ENCODE results near the gene MAPK4. TPM values are rescaled to one million over a fixed set of nuclear protein-coding genes. Genes with fewer than 3 reads are reported as not detected.

The MAPK4 gene
- total and polyA plus RNA-seq, 2 of the 4 experiments (the other 2 are of a cell fraction) = not detected

- no peak overlapping the region for H3K4me3 ChIP-seq (ENCODE audit: insufficient read depth, low read depth, low read length)
- DNase-seq (no peak), ATAC-seq (ENCODE audit: low read depth) (no peak)
- H3K9me3 ChIP-seq (ENCODE audit: control insufficient read depth, insufficient read depth, low read length) = no peaks in the 10 kb centered on the region
- no peak overlapping the region for H2AK5ac ChIP-seq (ENCODE audit: low read depth, low read length)
- POLR2A ChIA-PET (ENCODE audit: unreplicated experiment) = no interaction called here
- H3K18ac ChIP-seq (ENCODE audit: low read depth, low read length) = no peak overlapping the region
- H3K56ac ChIP-seq (ENCODE audit: extremely low read depth, insufficient read depth, low read length) = no peak overlapping the region
- no peak overlapping the region for H3K27ac ChIP-seq (ENCODE audit: insufficient read depth, low read length)
- no peak overlapping the region for H3K23ac ChIP-seq (ENCODE audit: low read depth, low read length)
- no CpG with 5 or more reads among the region's 10 CpGs for WGBS, 2 experiments (ENCODE audit: extremely low coverage in 2 of 2, insufficient read length in 1 of 2)
- no peaks in the 10 kb centered on the region for H3K9me1 ChIP-seq (ENCODE audit: insufficient read depth, low read length)
- H4K8ac ChIP-seq (ENCODE audit: low read depth in 2 of 2, low read length in 2 of 2) = no peak overlapping the region
- no peak overlapping the region for H4K91ac ChIP-seq (ENCODE audit: insufficient read depth, low read depth, low read length)
- no peak overlapping the region for H3K9ac ChIP-seq (ENCODE audit: low read depth, low read length)
- H3K79me1 ChIP-seq (ENCODE audit: low read depth in 1 of 2, low read length in 2 of 2) = no peaks in the 10 kb centered on the region
- no TSS peak for BruUV-seq (replicated peaks)
- H3K4me1 ChIP-seq (ENCODE audit: control insufficient read depth, insufficient read depth, low read length) = no peaks in the 10 kb centered on the region
- no peak overlapping the region for H3K14ac ChIP-seq (replicated peaks; ENCODE audit: low read depth, low read length)
- intact Hi-C loops (cut with micrococcal nuclease) (no loop called here), dilution Hi-C loops (cut with HindIII; ENCODE audit: low sequenced_read_pairs, unreplicated experiment) (no loop called here), in situ Hi-C loops (cut with MboI; ENCODE audit: low sequenced_read_pairs) (no loop called here)
- CTCF ChIA-PET = no interaction called here
- no peak overlapping the region for H3K4ac ChIP-seq (ENCODE audit: low read depth, low read length)
- no peak overlapping the region for H2AFZ ChIP-seq (replicated peaks; ENCODE audit: low read length, poor library complexity)
- H2BK120ac ChIP-seq (ENCODE audit: low read depth, low read length) = no peak overlapping the region
- H2BK15ac ChIP-seq (ENCODE audit: low read depth, low read length) = no peak overlapping the region
- no peaks in the 10 kb centered on the region for H3K36me3 ChIP-seq (ENCODE audit: control insufficient read depth, insufficient read depth, low read length)
- no peak overlapping the region for H3K4me2 ChIP-seq (ENCODE audit: low read depth, low read length)
- H2BK5ac ChIP-seq (ENCODE audit: low read depth, low read length, poor library complexity, severe bottlenecking) = no peak overlapping the region
- peaks cover 34% of the 10 kb centered on the region for H3K27me3 ChIP-seq (ENCODE audit: control insufficient read depth, insufficient read depth, low read length)
- no peak for TF ChIP-seq POLR2A (IDR thresholded peaks at IDR 0.05; ENCODE audit: low read depth, low read length)
- no peak for TF ChIP-seq NFE2L2 (IDR thresholded peaks at IDR 0.05; ENCODE audit: low read depth, low read length)
- no peak for TF ChIP-seq MAZ (IDR thresholded peaks at IDR 0.05; ENCODE audit: borderline replicate concordance, low read depth, low read length)
- TF ChIP-seq FOS (IDR thresholded peaks at IDR 0.05; ENCODE audit: low read depth, low read length) = no peak
- no peak for TF ChIP-seq CTCF (conservative IDR thresholded peaks at IDR 0.05; ENCODE audit: low read depth, low read length)
- no peak for TF ChIP-seq BHLHE40 (IDR thresholded peaks at IDR 0.05; ENCODE audit: low read depth, low read length)
- no peak for TF ChIP-seq SMC3 (IDR thresholded peaks at IDR 0.05; ENCODE audit: low read depth, low read length)
- no peak for TF ChIP-seq MAFK (IDR thresholded peaks at IDR 0.05; ENCODE audit: low read depth, low read length)
- TF ChIP-seq RAD21 (IDR thresholded peaks at IDR 0.05; ENCODE audit: low read length) = no peak
- TF ChIP-seq USF2 (IDR thresholded peaks at IDR 0.05; ENCODE audit: low read depth, low read length) = no peak
- TF ChIP-seq RCOR1 (IDR thresholded peaks at IDR 0.05; ENCODE audit: insufficient replicate concordance, low read length) = no peak
- TF ChIP-seq RFX5 (IDR thresholded peaks at IDR 0.05; ENCODE audit: low read depth, low read length) = no peak
- TF ChIP-seq MXI1 (IDR thresholded peaks at IDR 0.05; ENCODE audit: borderline replicate concordance, low read depth, low read length) = no peak
- TF ChIP-seq CHD1 (IDR thresholded peaks at IDR 0.05; ENCODE audit: low read depth, low read length) = no peak
- TF ChIP-seq CEBPB (IDR thresholded peaks at IDR 0.05; ENCODE audit: low read depth, low read length) = no peak
- TF ChIP-seq ELK1 (IDR thresholded peaks at IDR 0.05; ENCODE audit: borderline replicate concordance, low read depth, low read length) = no peak
- no peaks in the 10 kb centered on the region for H4K20me1 ChIP-seq (ENCODE audit: insufficient read depth, low read length)
- no peak overlapping the region for H2AK9ac ChIP-seq (replicated peaks; ENCODE audit: low read depth, low read length, poor library complexity)
- no peak overlapping the region for H4K5ac ChIP-seq (ENCODE audit: low read depth, low read length)
- H2BK20ac ChIP-seq (ENCODE audit: low read depth, low read length) = no peak overlapping the region
Observed at GRCh38 chr18:50558157-50558556, 1.7 kb upstream of the MAPK4 start.
